Neural progenitor cell (in vitro differentiated cells): ENCODE data around the gene PLA2G4B.

Experiments used
- CTCF ChIP-seq: fragments of 200-600 bp; sonication (generic); IDR thresholded peaks from 2 replicates; pipeline ENCODE4 v1.5.1; 2017; ENCODE audit warnings: antibody characterized with exemption, mild to moderate bottlenecking
- EZH2 ChIP-seq: fragments of 200-600 bp; sonication (generic); IDR thresholded peaks from 2 replicates; pipeline ENCODE4 v1.6.1; 2017; ENCODE audit warnings: antibody characterized with exemption, mild to moderate bottlenecking, moderate library complexity
- EZH2phosphoT487 ChIP-seq: fragments of 200-600 bp; sonication (generic); IDR thresholded peaks from 2 replicates; pipeline ENCODE4 v1.6.1; 2017; ENCODE audit warnings: antibody characterized with exemption

- TF ChIP-seq CTCF: no peak
- no peak for TF ChIP-seq EZH2
- no peak for TF ChIP-seq EZH2phosphoT487
These were observed 56.8 kb downstream of the PLA2G4B start for GRCh38 chr15:41895491-41895890.
